IMR-90 (cell line): Measurements from ENCODE around the gene ACTR10. TPM values are rescaled to one million over a fixed set of nuclear protein-coding genes. Genes with fewer than 3 reads are reported as not detected.

Experiments
- ATAC-seq: fragments of 200-7000 bp; cut with Tn5 transposase; 2 replicates; pipeline ENCODE4 v1.9.1; 2020; ENCODE audit warnings: low read depth, mild to moderate bottlenecking, moderate library complexity
- BruUV-seq: library from RNA; stranded (reverse); fragments of 400-500 nt; replicated peaks from 2 replicates; lab custom pipeline; 2021; lab: Mats Ljungman, UMichigan
- CTCF ChIA-PET: fragments of 300-600 bp; formaldehyde crosslinking; extraction: SDS; loops from one replicate; lab custom pipeline; 2021; ENCODE audit warnings: antibody characterized with exemption; lab: Yijun Ruan, JAX
- POLR2A ChIA-PET: fragments of 300-600 bp; sonication (Branson Sonifier 250); formaldehyde crosslinking; loops from one replicate; lab custom pipeline; 2022; ENCODE audit warnings: antibody characterized with exemption; ENCODE audit not compliant: unreplicated experiment; lab: Charles Lee
- DNase-seq: peaks from one replicate; pipeline ENCODE4 v3.0.0; 2013
- H2AFZ ChIP-seq: replicated peaks from 2 replicates; pipeline ENCODE3; 2013; ENCODE audit warnings: low read length, mild to moderate bottlenecking; ENCODE audit not compliant: poor library complexity
- H2AK5ac ChIP-seq: 2 replicates; pipeline ENCODE4 v1.6.1; 2013; ENCODE audit warnings: low read depth, low read length, inconsistent platforms
- H2AK9ac ChIP-seq: replicated peaks from 2 replicates; pipeline ENCODE3; 2013; ENCODE audit warnings: mild to moderate bottlenecking, low read depth, low read length, moderate library complexity; ENCODE audit not compliant: poor library complexity
- H2BK120ac ChIP-seq: 2 replicates; pipeline ENCODE4 v1.6.1; 2013; ENCODE audit warnings: low read depth, low read length, inconsistent platforms
- H2BK15ac ChIP-seq: 3 replicates; pipeline ENCODE4 v1.6.1; 2013; ENCODE audit warnings: low read depth, low read length, inconsistent platforms
- H2BK20ac ChIP-seq: 2 replicates; pipeline ENCODE4 v1.6.1; 2013; ENCODE audit warnings: low read depth, mild to moderate bottlenecking, inconsistent platforms, low read length, moderate library complexity
- H2BK5ac ChIP-seq: 2 replicates; pipeline ENCODE4 v1.6.1; 2013; ENCODE audit warnings: mild to moderate bottlenecking, low read depth, low read length, inconsistent platforms; ENCODE audit not compliant: poor library complexity, severe bottlenecking
- H3K14ac ChIP-seq: replicated peaks from 2 replicates; pipeline ENCODE4 v1.6.1; 2013; ENCODE audit warnings: low read depth, low read length, inconsistent platforms
- H3K18ac ChIP-seq: 2 replicates; pipeline ENCODE4 v1.6.1; 2013; ENCODE audit warnings: low read depth, low read length, control low read depth
- H3K23ac ChIP-seq: 2 replicates; pipeline ENCODE4 v1.6.1; 2013; ENCODE audit warnings: low read depth, low read length, inconsistent platforms
- H3K27ac ChIP-seq: 2 replicates; pipeline ENCODE4 v1.5.1; 2013; ENCODE audit warnings: mild to moderate bottlenecking, control low read depth, low read length; ENCODE audit not compliant: insufficient read depth
- H3K27me3 ChIP-seq: 2 replicates; pipeline ENCODE4 v1.6.1; 2013; ENCODE audit warnings: low read length; ENCODE audit not compliant: control insufficient read depth, insufficient read depth
- H3K36me3 ChIP-seq: 2 replicates; pipeline ENCODE4 v1.6.1; 2013; ENCODE audit warnings: low read length, mixed read lengths; ENCODE audit not compliant: control insufficient read depth, insufficient read depth
- H3K4ac ChIP-seq: 2 replicates; pipeline ENCODE4 v1.6.1; 2013; ENCODE audit warnings: low read depth, low read length, inconsistent platforms
- H3K4me1 ChIP-seq: 2 replicates; pipeline ENCODE4 v1.6.1; 2013; ENCODE audit warnings: low read length, mixed read lengths; ENCODE audit not compliant: control insufficient read depth, insufficient read depth
- H3K4me2 ChIP-seq: 2 replicates; pipeline ENCODE4 v1.6.1; 2013; ENCODE audit warnings: low read depth, mild to moderate bottlenecking, control low read depth, low read length, moderate library complexity
- H3K4me3 ChIP-seq: 2 replicates; pipeline ENCODE4 v1.5.1; 2013; ENCODE audit warnings: low read depth, mild to moderate bottlenecking, control low read depth, low read length, moderate library complexity; ENCODE audit not compliant: insufficient read depth
- H3K56ac ChIP-seq: 2 replicates; pipeline ENCODE4 v1.6.1; 2013; ENCODE audit warnings: low read length, inconsistent platforms; ENCODE audit not compliant: insufficient read depth; ENCODE audit errors: extremely low read depth
- H3K79me1 ChIP-seq, 2 experiments: 2 replicates each; pipeline ENCODE4 v1.6.1; 2013; ENCODE audit warnings: low read length in 2 of 2, inconsistent platforms in 1 of 2, low read depth in 1 of 2
- H3K9ac ChIP-seq: 2 replicates; pipeline ENCODE4 v1.6.1; 2013; ENCODE audit warnings: low read depth, low read length, control low read depth
- H3K9me1 ChIP-seq: 2 replicates; pipeline ENCODE4 v1.6.1; 2013; ENCODE audit warnings: low read length, inconsistent platforms; ENCODE audit not compliant: insufficient read depth
- H3K9me3 ChIP-seq: 2 replicates; pipeline ENCODE4 v1.6.1; 2013; ENCODE audit warnings: low read length; ENCODE audit not compliant: control insufficient read depth, insufficient read depth
- H4K20me1 ChIP-seq: 2 replicates; pipeline ENCODE4 v1.6.1; 2013; ENCODE audit warnings: low read length, inconsistent platforms; ENCODE audit not compliant: insufficient read depth
- H4K5ac ChIP-seq: 2 replicates; pipeline ENCODE4 v1.6.1; 2013; ENCODE audit warnings: mild to moderate bottlenecking, low read depth, low read length, control low read depth
- H4K8ac ChIP-seq, 2 experiments: 2 replicates each; pipeline ENCODE4 v1.6.1; 2013; ENCODE audit warnings: low read depth in 2 of 2, low read length in 2 of 2, control low read depth in 1 of 2, inconsistent platforms in 1 of 2
- H4K91ac ChIP-seq: 2 replicates; pipeline ENCODE4 v1.6.1; 2013; ENCODE audit warnings: low read depth, low read length, inconsistent platforms; ENCODE audit not compliant: insufficient read depth
- BHLHE40 ChIP-seq: fragments of 150-350 bp; IDR thresholded peaks from 2 replicates; pipeline ENCODE4 v1.6.1; 2016; ENCODE audit warnings: mild to moderate bottlenecking, low read depth, low read length
- CEBPB ChIP-seq: IDR thresholded peaks from 2 replicates; pipeline ENCODE4 v1.6.1; 2012; ENCODE audit warnings: low read depth, low read length, improper control_type of control experiment
- CHD1 ChIP-seq: IDR thresholded peaks from 2 replicates; pipeline ENCODE4 v1.6.1; 2012; ENCODE audit warnings: low read depth, low read length, improper control_type of control experiment
- CTCF ChIP-seq: conservative IDR thresholded peaks from 2 replicates; pipeline ENCODE4 v1.5.1; 2012; ENCODE audit warnings: mild to moderate bottlenecking, low read depth, low read length, improper control_type of control experiment
- ELK1 ChIP-seq: fragments of 150-350 bp; IDR thresholded peaks from 2 replicates; pipeline ENCODE4 v1.6.1; 2016; ENCODE audit warnings: low read depth, mild to moderate bottlenecking, low read length, moderate library complexity, borderline replicate concordance
- FOS ChIP-seq: fragments of 150-350 bp; IDR thresholded peaks from 2 replicates; pipeline ENCODE4 v1.6.1; 2016; ENCODE audit warnings: low read depth, low read length
- MAFK ChIP-seq: IDR thresholded peaks from 2 replicates; pipeline ENCODE4 v1.6.1; 2012; ENCODE audit warnings: low read depth, low read length, improper control_type of control experiment
- MXI1 ChIP-seq: IDR thresholded peaks from 2 replicates; pipeline ENCODE4 v1.6.1; 2012; ENCODE audit warnings: low read depth, mild to moderate bottlenecking, low read length, moderate library complexity, borderline replicate concordance
- NFE2L2 ChIP-seq: fragments of 150-350 bp; IDR thresholded peaks from 2 replicates; pipeline ENCODE4 v1.6.1; 2016; ENCODE audit warnings: low read depth, mild to moderate bottlenecking, low read length
- RAD21 ChIP-seq: IDR thresholded peaks from 2 replicates; pipeline ENCODE4 v1.6.1; 2012; ENCODE audit warnings: low read length, improper control_type of control experiment
- RCOR1 ChIP-seq: IDR thresholded peaks from 2 replicates; pipeline ENCODE4 v1.6.1; 2012; ENCODE audit warnings: mild to moderate bottlenecking, low read length, improper control_type of control experiment; ENCODE audit not compliant: insufficient replicate concordance
- SMC3 ChIP-seq: fragments of 150-350 bp; IDR thresholded peaks from 2 replicates; pipeline ENCODE4 v1.6.1; 2016; ENCODE audit warnings: low read depth, mild to moderate bottlenecking, antibody characterized with exemption, low read length, moderate library complexity
- WGBS, 2 experiments: methylation state at CpG; one replicate each; pipeline versions ENCODE4 v1.1.5 to v1.1.7; 2013; ENCODE audit warnings: missing lambda C conversion rate in 2 of 2; ENCODE audit not compliant: insufficient read length in 1 of 2; ENCODE audit errors: extremely low coverage in 2 of 2; 5-methylcytosine and 5-hydroxymethylcytosine counted together
- dilution Hi-C: fragments of 300-500 bp; cut with HindIII; formaldehyde crosslinking; loops from one replicate; pipeline ENCODE4 v1.14.3; 2018; ENCODE audit warnings: low sequenced_read_pairs; ENCODE audit not compliant: unreplicated experiment
- in situ Hi-C: fragments of 300-500 bp; cut with MboI; formaldehyde crosslinking; loops from 3 replicates; pipeline ENCODE4 v1.14.3; 2019; ENCODE audit warnings: low sequenced_read_pairs, inconsistent platforms, mixed read lengths
- intact Hi-C: fragments of 100-400 bp; cut with micrococcal nuclease; formaldehyde crosslinking; loops from 2 replicates; pipeline ENCODE4 v1.10.0; 2022
- polyA plus RNA-seq, 3 experiments: library from polyadenylated mRNA; depleted of rRNA; stranded (reverse); fragments of >200 nt; gene quantifications; 2 replicates each; pipeline ENCODE4 v1.2.3, GENCODE V29; 2012; ENCODE audit warnings: low replicate concordance in 1 of 3
- total RNA-seq: library from RNA; depleted of rRNA; stranded (reverse); fragments of >200 nt; gene quantifications from 2 replicates; pipeline ENCODE4 v1.2.3, GENCODE V29; 2012

Gene ACTR10
- total and polyA plus RNA-seq, 2 of the 4 experiments (the other 2 are of a cell fraction) = 71.0 to 71.7 TPM

- no peak overlapping the region for H2BK5ac ChIP-seq
- no peak overlapping the region for H4K8ac ChIP-seq
- no peak for DNase-seq
- ChIA-PET POLR2A (no interaction called here), CTCF (interaction anchor here (0.9 to 1.1 kb wide), 2 partner anchors 34 to 60 kb away, joined by 3 to 6 read pairs; no protein-coding TSS in a partner anchor)
- no peak overlapping the region for H2AK5ac ChIP-seq
- H3K4me1 ChIP-seq = no peaks in the 10 kb centered on the region
- H3K9me3 ChIP-seq = no peaks in the 10 kb centered on the region
- no peaks in the 10 kb centered on the region for H3K9me1 ChIP-seq
- H3K4ac ChIP-seq = no peak overlapping the region
- no peak overlapping the region for H3K56ac ChIP-seq
- H3K18ac ChIP-seq = no peak overlapping the region
- H2BK120ac ChIP-seq = no peak overlapping the region
- H3K27ac ChIP-seq = no peak overlapping the region
- H4K91ac ChIP-seq = no peak overlapping the region
- TF ChIP-seq ELK1 (no peak), SMC3 (no peak), FOS (no peak), BHLHE40 (no peak), RAD21 (no peak), MXI1 (no peak), CTCF (no peak), MAFK (no peak), CHD1 (no peak), CEBPB (no peak), RCOR1 (no peak), NFE2L2 (no peak)
- dilution Hi-C loops (no loop called here), in situ Hi-C loops (no loop called here), intact Hi-C loops (no loop called here)
- H4K20me1 ChIP-seq = no peaks in the 10 kb centered on the region
- no peak overlapping the region for H3K23ac ChIP-seq
- no peak for ATAC-seq
- H3K4me2 ChIP-seq = no peak overlapping the region
- H3K79me1 ChIP-seq = no peaks in the 10 kb centered on the region
- no peak overlapping the region for H3K9ac ChIP-seq
- no peak overlapping the region for H4K5ac ChIP-seq
- H3K36me3 ChIP-seq = no peaks in the 10 kb centered on the region
- BruUV-seq = no TSS peak
- H3K4me3 ChIP-seq = no peak overlapping the region
- H3K27me3 ChIP-seq = peaks cover 3% of the 10 kb centered on the region
- 0% methylated on average over 1 of the region's 1 CpG; no CpG with 5 or more reads in 1 of the 2 experiments for WGBS, 2 experiments
- H2BK20ac ChIP-seq = no peak overlapping the region
- no peak overlapping the region for H2AK9ac ChIP-seq
- H2BK15ac ChIP-seq = no peak overlapping the region
- no peak overlapping the region for H3K14ac ChIP-seq
- no peak overlapping the region for H2AFZ ChIP-seq
These were observed 32.9 kb upstream of the ACTR10 start for GRCh38 chr14:58167057-58167456.
